Measurements from ENCODE around the gene VEGFC.

Gene VEGFC

GRCh38 chr4:176676901-176677300 is 115.8 kb downstream of the VEGFC start:
- no peak for DNase-seq (ENCODE audit: low spot score)

GRCh38 chr4:176675810-176676209 is 116.9 kb downstream of the VEGFC start:
- no peak for DNase-seq (ENCODE audit: low spot score)

- DNase-seq (ENCODE audit: low spot score) = no peak
These were observed 121.2 kb downstream of the VEGFC start for GRCh38 chr4:176671532-176671931.

GRCh38 chr4:176668324-176668723 is 124.4 kb downstream of the VEGFC start:
- no peak for DNase-seq (ENCODE audit: low spot score)

- no peak for DNase-seq (ENCODE audit: low spot score)
These were observed 127.8 kb downstream of the VEGFC start for GRCh38 chr4:176664964-176665363.

GRCh38 chr4:176660561-176660960 is 132.2 kb downstream of the VEGFC start:
- DNase-seq (ENCODE audit: low spot score) = no peak

- no peak for DNase-seq (ENCODE audit: low spot score)
These were observed 136.6 kb downstream of the VEGFC start for GRCh38 chr4:176656108-176656507.

- DNase-seq (ENCODE audit: low spot score) = no peak
These were observed 138.0 kb downstream of the VEGFC start for GRCh38 chr4:176654565-176655216.

GRCh38 chr4:176653401-176654220 is 139.1 kb downstream of the VEGFC start:
- no peak for DNase-seq (ENCODE audit: low spot score)

- DNase-seq (ENCODE audit: low spot score) = no peak
These were observed 146.4 kb downstream of the VEGFC start for GRCh38 chr4:176646311-176646710.

GRCh38 chr4:176645246-176645960 is 147.3 kb downstream of the VEGFC start:
- no peak for DNase-seq (ENCODE audit: low spot score)

- no peak for DNase-seq (ENCODE audit: low spot score)
These were observed 150.2 kb downstream of the VEGFC start for GRCh38 chr4:176642472-176642871.

GRCh38 chr4:176641237-176641636 is 151.5 kb downstream of the VEGFC start:
- DNase-seq (ENCODE audit: low spot score) = no peak

- no peak for DNase-seq (ENCODE audit: low spot score)
These were observed 153.7 kb downstream of the VEGFC start for GRCh38 chr4:176638992-176639391.

- DNase-seq (ENCODE audit: low spot score) = no peak
These were observed 156.4 kb downstream of the VEGFC start for GRCh38 chr4:176636292-176636691.

GRCh38 chr4:176635372-176636261 is 157.1 kb downstream of the VEGFC start:
- no peak for DNase-seq (ENCODE audit: low spot score)
